ENCODE measurements around the gene NPIPB8.
"Not testable (repeated sequence)": the region's sequence is repeated elsewhere in the genome, so short reads cannot be mapped to it uniquely, and the experiment has no call there.

DNA sequence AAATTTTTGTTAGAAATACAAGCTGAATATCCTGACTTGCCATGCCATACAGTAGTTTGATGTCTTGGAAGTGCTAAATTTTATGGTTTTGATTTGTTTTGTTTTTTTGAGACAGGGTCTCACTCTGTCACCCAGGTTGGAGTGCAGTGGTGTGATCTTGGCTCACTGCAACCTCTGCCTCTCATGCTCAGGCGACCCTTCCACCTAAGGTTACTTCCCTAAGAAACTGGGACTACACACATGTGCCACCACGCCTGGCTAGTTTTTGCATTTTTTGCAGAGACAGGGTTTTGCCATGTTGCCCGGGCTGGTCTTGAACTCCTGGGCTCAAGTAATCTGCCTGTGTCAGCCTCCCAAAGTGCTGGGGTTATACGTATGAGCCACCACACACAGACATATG is 53.9 kb downstream of the NPIPB8 start:
- TF ChIP-seq CTCF (conservative IDR thresholded peaks at IDR 0.05); ZFX (IDR thresholded peaks at IDR 0.05): not testable (repeated sequence)

Measured in C4-2B (cell line).